Cerebellar nuclear complex (tissue), 1 donor: ENCODE results near the gene CCDC116.
"Not testable (repeated sequence)": the region's sequence is repeated elsewhere in the genome, so short reads cannot be mapped to it uniquely, and the experiment has no call there.

Experiments
- DNase-seq, 2 experiments: peaks; one replicate each; lab custom pipeline; 2025; lab: John Stamatoyannopoulos, UW

CCDC116 gene

DNA sequence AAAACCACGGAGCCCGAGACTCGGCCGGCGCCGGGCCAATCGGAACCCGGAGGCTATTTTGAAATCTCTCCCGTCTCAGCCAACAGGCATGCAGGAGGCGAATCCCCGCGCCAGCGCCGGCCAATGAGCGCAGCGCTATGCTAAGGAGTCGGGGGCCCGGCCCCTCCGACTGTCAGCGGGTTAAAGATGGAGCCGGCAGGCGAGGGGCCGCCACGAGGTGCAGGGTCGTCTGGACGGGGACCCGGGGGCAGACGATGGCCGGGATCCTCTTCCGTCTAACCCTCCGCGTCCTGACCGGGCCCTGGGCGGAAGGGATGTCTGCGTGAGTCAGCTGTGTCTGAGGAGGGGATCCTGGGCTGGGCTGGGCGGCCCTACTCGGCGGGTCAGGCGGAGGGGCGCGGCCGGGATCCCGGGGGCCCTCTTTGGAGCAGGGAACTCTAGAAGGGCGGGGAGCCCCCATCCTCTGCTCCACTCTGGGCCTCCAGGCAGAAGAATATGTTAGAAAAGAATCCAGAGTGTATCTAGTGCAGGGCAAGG, 19.5 kb downstream of the CCDC116 start:
- peak in 1 of 2 experiments; percentile 19 for DNase-seq

DNA sequence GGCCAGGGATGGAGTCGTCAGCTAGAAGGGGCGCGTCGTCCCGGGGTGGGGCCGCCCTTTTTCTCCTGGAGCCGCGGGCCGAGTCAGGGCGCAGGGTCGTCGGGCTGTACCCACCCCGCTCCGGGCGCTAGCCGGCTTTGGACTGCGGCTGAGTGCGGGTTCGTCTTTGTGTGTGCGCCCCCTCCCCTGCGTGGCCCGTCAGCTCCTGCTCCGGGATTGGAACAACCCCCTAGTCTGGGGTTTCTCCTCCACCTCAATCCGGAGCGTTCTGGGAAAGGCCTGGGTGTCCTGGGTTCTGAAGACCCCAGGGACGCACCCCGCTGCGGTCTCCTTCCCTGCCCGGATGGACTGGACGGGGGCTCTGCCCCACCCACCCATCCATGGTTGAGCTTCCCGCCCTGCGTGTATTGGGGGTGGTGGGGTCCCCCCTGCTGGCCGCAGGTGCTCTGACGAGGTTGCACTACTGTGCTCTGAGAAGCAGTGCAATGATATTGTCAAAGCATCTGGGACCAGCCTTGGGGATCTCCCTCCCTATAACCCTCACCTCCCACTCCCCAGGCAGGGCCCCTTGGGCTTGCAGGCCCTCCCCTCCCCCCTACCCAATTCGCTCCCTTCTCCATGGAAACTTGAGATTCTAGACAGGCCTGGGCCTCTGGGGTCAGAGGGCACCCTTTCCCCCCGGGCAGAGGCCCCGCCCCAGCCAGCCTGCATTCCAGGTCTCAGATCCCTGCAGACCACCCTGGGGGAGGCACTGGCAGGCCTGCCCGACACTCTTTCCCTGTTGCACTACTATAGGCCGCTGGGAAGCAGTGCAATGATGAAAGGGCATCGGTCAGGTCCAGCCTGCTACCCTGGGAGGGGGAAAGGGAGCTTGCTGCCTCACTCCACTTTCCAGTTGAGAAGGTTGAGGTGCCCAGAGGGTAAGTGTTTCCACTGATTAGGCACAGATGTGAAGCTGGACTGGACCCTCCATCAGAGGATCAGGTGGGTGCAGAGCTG, 20.3 kb downstream of the CCDC116 start:
- no peak for DNase-seq

DNA sequence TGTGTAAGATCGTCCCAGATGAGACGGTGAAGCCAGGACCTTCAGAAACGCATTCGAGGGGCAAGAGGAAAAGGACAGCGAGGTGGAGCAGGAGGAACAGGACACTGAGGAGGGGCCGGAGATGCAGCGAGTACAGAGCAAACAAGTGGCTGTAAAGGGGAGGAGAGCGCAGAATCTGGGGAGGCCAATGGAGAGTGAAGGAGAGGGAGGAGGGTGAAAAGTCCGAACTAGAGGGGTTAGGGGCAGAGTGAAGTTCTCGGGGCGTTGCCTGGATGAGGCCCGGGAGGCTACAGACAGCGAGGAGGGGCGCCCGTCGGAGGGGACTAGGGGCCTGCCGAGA, 24.4 kb downstream of the CCDC116 start:
- no peak for DNase-seq

DNA sequence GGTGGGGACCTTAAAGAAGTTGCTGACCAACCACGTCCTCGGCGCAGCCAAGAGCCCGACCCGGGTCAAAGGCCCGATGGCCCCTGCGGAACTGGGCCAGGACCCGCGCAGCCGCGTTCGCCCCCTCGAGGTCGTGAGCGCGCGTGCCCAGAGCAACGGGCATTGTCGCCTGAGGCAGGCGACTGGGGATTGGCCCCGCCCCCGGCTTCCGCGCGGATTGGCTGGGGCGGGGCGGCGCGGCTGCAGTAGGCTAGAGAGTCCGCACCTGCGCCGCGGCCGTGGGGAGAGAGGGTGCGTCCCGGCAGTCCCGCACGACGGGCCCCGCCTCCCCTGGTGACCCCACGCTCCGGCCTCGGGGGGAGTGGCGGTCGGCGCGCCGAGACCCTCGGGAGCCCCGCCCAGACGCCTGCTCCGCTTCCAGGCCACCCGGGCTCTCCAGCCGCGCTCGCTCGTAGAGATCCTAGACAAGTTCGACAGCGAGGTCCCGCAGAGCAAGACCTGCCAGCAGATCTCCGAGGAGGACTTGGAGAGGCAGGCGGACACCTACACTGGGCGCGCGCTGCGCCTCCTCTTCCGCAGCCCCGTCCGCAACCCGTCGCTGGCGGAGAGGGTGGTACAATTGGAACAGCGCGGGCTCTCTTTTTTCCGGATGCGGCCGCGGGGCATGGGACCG, 24.9 kb downstream of the CCDC116 start:
- no peak for DNase-seq

DNA sequence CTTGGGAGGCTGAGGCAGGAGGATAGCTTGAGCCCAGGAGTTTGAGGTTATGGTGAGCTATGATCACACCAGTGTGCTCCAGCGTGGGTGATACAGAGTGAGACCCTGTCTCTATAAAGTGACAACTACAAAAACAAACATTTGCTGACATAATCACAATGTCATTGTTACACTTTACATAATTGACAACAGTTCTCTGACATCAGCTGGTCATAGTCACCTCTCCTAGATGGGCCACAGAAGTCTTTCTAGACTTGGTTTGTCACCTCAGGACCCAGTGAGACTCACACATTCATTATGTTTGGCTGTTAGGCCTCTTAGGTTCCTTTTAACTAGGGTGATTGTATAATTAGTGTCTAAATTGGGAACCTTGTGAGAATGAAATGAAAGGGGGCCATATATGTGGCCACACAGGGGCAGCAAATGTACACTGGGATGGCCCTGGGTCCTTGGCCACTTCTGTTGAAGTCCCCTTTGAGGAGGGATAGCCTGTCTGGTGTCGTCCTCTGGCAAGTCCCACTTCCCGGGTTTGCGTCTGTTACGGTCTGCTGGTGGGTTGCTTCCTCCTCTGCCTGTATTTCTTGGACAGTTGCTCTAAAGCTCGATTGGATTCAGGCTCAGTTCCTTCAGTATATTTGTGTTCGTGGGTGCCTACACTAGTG, 27.4 kb downstream of the CCDC116 start:
- no peak for DNase-seq

DNA sequence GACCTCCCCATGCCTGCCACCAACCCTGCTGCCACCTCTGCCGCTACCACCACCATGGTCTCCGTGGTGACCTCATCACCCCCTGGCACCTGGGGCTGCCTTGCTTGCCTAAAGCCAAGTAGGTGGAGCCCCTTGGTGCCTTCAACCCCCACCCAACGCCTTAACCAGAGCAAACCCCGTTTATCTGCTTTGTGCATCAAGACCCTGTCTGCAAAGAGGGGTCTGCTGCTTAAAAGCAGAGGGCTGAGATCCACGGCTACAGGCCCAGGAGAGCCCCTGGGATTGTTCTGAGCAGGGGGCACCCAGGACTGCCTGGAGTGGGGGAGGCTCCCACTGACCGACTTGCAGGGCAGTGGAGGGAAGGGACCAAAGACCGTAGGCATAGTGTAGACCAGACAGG, 28.3 kb downstream of the CCDC116 start:
- no peak for DNase-seq

DNA sequence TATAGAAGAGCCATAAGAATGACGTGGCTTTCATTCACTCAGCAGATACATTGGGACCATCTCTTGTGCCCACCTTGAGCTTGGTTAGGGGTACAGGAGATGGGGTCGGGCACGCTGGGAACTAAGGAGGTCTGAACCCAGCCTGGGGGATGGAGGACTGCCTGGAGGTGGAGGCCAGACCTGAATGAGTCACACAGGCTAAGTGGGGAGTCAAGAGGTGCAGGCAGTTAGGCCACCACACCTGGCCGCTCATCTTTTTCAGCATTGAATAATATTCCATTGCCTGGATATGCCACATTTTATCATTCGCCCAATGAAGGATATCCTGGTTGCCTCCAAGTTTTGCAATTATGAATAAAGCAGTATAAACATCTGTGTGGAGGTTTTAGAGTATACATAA, 29.4 kb downstream of the CCDC116 start:
- no peak for DNase-seq

DNA sequence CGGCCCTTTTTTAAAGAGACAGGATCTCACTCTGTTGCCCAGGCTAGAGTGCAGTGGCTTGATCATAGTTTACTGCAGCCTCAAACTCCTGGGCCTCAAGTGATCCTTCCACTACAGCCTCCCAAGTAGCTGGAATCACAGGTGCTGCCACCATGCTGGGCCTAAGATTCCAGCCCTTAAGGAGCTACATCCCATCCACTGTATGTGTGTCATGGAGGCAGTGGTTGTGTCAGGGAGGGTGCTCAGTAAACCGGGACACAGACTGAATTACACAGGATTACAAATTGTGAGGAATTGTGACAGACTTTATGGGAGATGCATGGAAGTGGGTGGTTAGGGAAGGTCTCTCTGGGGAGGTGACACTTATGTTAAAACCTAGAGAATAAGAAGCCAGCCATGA, 31.2 kb downstream of the CCDC116 start:
- no peak for DNase-seq

DNA sequence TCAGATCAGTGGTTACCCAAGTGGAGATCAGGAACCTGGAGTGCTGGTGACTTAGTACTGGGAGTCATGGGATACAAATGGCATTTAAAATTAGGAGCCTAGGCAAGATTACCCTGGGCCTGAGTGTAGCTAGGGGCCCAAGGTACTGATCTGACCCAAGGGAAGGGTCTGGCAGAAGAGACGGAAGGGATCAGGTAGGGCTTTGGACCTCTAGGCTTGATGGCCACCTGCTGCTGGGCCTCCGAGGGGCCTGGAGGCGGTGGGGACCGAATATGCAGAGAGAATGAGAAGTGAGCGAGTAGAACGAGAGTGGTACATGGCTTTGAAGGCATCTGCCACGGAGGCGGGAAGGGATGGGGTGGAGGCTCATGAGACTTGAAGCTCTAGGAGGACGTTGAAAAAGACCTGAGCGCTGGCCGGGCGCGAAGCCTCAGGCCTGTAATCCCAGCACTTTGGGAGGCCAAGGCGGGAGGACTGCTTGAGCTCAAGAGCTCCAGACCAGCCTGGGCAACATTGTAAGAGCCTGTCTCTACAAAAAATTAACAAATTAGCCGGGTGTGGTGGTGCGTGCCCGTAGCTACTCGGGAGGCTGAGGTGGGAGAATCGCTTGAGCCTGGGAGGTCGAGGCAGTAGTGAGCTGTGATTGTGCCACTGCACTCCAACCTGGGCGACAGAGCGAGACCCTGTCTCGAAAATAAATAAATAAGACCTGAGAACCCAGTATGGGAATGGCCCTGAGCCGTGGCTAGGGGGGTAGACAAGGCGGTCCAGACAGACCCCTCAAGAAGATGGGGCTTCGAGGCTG, 32.7 kb downstream of the CCDC116 start:
- DNase-seq: no peak

DNA sequence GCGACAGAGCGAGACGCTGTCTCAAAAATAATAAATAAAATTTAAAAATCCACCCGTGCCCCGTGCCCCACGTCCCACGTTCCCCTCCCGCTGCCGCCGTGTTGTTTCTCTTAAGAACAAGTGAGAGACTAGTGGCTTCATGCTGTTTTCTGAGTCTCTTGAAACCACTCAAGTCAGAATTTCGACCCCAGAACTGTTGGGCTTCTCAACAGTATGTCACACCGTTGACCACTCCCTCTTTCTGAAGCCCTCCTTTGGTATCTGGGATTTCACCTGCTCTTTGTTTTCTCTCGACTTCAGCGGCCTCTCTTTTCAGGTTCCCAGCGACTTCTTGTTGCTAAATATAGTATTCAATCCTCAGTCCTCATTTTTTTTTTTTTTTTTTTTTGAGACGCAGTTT, 34.2 kb downstream of the CCDC116 start:
- DNase-seq: no peak

DNA sequence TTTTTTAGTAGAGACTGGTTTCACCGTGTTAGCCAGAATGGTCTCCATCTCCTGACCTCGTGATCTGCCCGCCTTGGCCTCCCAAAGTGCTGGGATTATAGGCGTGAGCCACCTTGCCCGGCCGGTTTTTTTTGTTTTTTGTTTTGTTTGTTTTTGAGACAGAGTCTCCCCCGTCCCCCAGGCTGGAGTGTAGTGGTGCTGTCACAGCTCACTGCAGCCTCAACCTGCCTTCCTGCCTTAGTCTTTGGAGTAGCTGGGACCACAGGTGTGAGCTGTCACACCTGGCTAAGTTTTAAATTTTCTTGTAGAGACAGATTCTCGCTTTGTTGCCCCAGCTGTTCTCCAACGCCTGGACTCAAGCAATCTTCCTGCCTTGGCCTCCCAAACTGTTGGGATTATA, 36.5 kb downstream of the CCDC116 start:
- DNase-seq: no peak

DNA sequence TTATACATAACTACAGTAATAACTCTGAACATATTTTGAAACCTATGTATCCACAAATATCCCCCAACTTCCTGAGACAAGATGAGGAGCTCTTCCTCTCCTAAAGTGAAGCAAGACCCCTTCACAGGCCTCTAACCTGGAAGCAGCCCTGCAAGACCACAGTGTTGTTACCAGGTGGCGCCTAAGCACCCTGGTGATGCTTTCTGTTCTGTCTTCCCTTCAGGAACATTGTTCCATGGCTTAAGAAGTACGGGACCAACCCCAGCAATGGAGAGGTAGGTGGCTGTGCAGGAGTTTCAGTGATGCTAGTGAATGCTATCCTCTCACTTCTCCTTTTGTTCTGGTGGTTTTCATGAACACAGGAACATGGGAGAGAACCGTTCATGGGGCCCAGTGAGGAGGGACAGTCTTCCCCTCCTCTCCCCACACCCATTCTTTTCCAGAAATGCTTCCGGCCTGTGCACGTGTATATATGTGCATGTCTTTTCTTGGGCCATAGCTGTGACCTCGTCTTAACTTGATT, 39.6 kb downstream of the CCDC116 start:
- no peak for DNase-seq

DNA sequence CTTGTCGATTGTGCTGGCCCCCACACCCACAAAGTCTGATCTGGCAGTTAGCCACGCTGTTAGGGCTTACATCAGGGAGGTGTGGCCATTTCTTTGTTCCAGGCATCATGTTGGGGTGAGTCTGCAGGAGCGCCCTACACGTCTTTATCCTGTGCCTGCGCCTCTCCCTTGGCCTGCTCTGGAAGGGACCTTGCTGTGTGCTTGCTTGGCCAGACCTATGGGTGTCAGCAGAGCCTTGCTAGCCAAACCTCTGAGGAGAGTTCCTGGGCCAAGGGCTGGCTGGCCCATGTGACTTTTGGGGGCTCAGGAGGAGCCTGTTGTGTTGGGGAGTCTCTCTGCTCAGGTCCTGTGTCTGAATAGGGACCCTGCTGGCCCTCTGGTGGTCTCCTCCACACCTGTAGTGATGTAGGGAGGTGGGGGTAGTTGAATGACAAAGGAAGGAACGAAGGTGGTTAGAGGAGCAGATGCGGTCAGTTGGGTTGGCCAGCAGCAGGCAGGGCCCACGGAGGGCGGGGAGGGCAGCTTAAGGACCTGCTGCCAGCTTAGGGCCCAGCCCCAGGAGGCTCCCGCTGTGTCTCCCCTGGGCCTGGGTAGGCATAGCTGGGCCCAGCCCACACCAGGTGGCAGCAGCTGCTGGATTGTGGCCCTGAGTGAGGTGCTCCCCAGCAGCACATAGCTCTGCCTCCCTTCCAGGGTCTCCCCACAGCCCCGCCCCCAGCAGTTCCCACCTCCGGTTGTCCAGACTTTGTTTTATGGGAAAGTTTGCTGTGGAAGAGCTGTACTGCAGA, 41.2 kb downstream of the CCDC116 start:
- DNase-seq: no peak

DNA sequence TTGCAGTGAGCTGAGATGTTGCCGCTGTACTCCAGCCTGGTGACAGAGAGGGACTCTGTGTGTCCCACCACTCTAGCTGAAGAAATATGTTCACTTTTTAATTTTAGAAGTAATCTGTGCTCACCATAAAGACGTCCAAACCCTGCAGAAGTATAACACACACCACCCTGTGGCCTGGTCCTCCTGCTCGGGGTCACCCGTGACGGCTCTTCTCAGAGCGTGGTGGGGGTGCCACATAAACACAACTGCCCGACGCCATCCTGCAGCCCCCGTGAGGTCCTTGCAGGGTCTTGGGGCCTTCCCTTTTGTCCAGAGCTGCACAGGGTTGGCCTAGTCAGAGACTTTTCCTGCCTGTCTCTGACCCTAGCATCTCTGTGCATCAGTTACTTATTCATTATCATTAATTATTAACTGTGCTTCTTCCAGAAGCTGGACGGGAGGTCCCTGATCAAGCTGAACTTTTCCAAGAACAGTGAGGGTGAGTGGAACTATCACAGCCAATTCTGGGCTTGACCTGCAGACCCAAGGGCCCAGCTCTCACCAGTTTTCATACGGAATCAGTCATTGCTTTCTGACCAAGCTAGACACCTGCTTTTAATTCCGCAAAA, 42.2 kb downstream of the CCDC116 start:
- DNase-seq: no peak

DNA sequence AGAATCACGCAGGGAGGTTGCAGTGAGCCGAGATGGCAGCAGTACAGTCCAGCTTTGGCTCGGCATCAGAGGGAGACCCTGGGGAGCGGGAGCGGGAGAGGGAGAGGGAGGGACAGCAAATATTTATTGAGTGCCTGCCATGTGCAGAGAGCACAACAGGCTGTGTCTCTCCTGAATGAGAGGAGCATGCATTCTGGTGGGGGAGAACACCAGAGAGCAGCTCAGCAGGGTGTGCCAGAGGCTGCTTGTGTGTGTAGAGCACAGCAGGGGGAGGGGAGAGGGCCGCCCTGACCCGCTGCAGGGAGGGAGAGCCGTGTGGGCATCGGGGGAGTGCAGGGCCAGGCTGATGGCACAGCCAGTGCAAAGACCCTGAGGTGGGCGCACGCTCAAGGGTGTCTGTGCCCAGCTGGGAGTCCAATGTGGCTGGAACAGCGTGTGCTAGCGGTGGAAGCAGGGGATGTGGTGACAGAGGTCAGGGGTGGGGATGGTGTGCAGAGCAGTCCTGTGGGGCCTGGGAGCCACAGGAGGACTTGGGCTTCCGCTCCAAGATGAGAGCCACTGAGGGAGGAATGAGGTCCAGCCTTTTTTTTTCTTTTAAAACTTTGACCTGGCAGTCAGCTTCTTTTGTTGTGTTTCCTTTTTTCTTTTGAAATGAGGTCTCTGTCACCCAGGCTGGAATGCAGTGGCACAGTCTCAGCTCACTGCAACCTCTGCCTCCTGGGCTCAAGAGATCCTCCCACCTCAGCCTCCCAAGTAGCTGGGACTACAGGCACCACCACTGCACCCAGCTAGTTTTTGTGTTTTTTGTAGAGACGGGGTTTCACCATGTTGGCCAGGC, 45.3 kb downstream of the CCDC116 start:
- DNase-seq: no peak

DNA sequence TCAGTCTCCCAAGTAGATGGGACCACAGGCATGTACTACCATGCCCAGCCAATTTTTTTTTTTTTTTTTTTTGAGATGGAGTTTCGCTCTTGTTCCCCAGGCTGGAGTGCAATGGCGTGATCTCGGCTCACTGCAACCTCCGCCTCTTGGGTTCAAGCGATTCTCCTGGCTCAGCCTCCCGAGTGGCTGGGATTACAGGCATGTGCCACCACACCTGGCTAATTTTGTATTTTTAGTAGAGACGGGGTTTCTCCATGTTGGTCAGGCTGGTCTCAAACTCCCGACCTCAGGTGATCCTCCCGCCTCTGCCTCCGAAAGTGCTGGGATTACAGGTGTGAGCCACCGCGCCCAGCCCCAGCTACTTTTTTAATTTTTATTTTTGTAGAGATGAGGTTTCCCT, 46.3 kb downstream of the CCDC116 start:
- not testable (repeated sequence) for DNase-seq

DNA sequence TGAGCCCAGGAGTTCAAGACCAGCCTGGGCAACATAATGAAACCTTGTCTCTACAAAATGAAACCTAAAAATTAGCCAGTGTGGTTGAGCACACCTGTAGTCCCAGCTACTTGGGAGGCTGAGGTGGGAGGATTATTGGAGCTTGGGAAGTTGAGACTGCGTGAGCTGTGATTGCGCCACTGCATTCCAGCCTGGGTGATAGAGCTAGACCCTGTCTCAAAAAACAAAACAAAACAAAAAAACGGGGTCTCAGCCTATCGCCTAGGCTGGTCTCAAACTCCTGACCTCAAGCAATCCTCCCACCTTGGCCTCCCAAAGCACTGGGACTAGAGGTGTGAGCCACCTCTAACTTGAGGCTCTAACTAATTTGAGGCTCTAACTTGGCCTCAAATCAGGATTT, 46.8 kb downstream of the CCDC116 start:
- no peak for DNase-seq

DNA sequence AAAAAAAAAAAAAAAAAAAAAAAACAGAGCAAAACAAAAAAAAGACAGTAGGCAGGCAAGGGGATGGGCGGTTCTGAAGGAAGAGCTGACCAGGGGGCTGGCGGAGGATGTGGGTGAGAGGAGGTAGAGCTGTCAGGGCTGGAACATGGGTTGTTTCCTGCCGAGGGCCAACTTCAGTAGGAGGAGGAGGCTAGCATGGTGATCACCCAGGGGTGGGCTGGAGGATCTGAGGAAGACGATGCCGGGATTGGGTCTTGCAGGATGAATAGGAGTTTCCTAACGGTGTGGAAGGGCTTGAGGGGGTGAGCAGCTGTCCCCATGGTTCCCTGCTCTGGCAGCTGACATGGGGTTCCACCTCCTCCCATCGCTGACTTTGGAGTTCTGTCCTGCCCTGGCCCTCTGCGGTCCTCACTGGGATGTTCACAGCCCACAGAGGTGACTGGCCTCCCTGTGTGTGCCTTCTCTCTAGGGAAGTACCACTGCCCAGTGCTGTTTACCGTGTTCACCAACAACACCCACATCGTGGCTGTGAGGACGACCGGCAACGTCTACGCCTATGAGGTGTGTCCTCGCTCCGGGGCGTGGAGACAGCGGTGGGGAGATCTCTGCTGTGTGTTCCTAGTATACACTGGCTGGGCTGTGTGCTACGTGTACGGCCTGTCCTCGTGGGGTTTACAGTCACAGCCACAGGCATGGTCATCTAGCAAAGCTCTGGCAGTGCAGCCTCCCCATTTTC, 48.4 kb downstream of the CCDC116 start:
- no peak for DNase-seq
